Epithelial cell of alveolus of lung (primary cell): ENCODE data around the gene G6PC2. TPM values are rescaled to one million over a fixed set of nuclear protein-coding genes. Genes with fewer than 3 reads are reported as not detected.

Experiments used
- total RNA-seq: library from RNA; depleted of rRNA; stranded (reverse); fragments of >200 nt; gene quantifications from 2 replicates; pipeline ENCODE4 v1.2.1, GENCODE V29; 2015

Gene G6PC2
- not detected in 2 replicates for total RNA-seq

GRCh38 chr2:168901003-168901402 lies at the start of gene G6PC2:
Gene G6PC2 (plus strand): TSS chr2:168901291. CDS start chr2:168901332, 41 bp downstream.

GRCh38 chr2:168890006-168890782 lies 10.9 kb upstream of the G6PC2 start, which contains the start of gene SPC25:
Gene SPC25 (minus strand): TSS chr2:168890430. CDS start chr2:168889519, 911 bp downstream.

Other genes starting within 250 kb of the G6PC2 start
- gene NOSTRIN, start 98.7 kb upstream of the G6PC2 start, total RNA-seq = 0.26 TPM in 1 of 2 replicates, not detected in the other
- 3.5 and 7.5 TPM in 2 replicates for gene SPC25, start 10.9 kb upstream of the G6PC2 start, total RNA-seq
- not detected in 2 replicates for gene ABCB11, start 130.0 kb downstream of the G6PC2 start, total RNA-seq
- 0.24 and 0.65 TPM in 2 replicates for gene DHRS9, start 168.3 kb downstream of the G6PC2 start, total RNA-seq